HG02885 (cell line): ENCODE data around the gene UXS1.

Experiments used
- ATAC-seq: cut with Tn5 transposase; IDR thresholded peaks from one replicate; pipeline ENCODE4 v1.9.1; 2021; ENCODE audit warnings: mild to moderate bottlenecking; ENCODE audit not compliant: unreplicated experiment, poor library complexity

UXS1 gene

GRCh38 chr2:106161938-106162820, 31.9 kb downstream of the UXS1 start:
- no peak for ATAC-seq

GRCh38 chr2:106161341-106161740, 32.8 kb downstream of the UXS1 start:
- no peak for ATAC-seq

- no peak for ATAC-seq
These were observed 33.3 kb downstream of the UXS1 start for GRCh38 chr2:106160786-106161261.

GRCh38 chr2:106159866-106160785, 34.0 kb downstream of the UXS1 start:
- ATAC-seq, result no peak

GRCh38 chr2:106158871-106159270, 35.2 kb downstream of the UXS1 start:
- ATAC-seq, result no peak

GRCh38 chr2:106158131-106158530, 36.0 kb downstream of the UXS1 start:
- ATAC-seq, result no peak

- no peak for ATAC-seq
These were observed 36.7 kb downstream of the UXS1 start for GRCh38 chr2:106157416-106157815.

- ATAC-seq, result no peak
These were observed 37.5 kb downstream of the UXS1 start for GRCh38 chr2:106156305-106157296.

GRCh38 chr2:106153781-106154180, 40.3 kb downstream of the UXS1 start:
- no peak for ATAC-seq

- peak; percentile 74 for ATAC-seq
These were observed 46.4 kb downstream of the UXS1 start for GRCh38 chr2:106147665-106148064.

GRCh38 chr2:106147159-106147558, 46.9 kb downstream of the UXS1 start:
- peak; percentile 20 for ATAC-seq

- peak; percentile 26 for ATAC-seq
These were observed 49.3 kb downstream of the UXS1 start for GRCh38 chr2:106144621-106145331.

- ATAC-seq, result no peak
These were observed 50.4 kb downstream of the UXS1 start for GRCh38 chr2:106143495-106144215.

- no peak for ATAC-seq
These were observed 51.4 kb downstream of the UXS1 start for GRCh38 chr2:106142683-106143082.

GRCh38 chr2:106140913-106141312, 53.2 kb downstream of the UXS1 start:
- ATAC-seq, result no peak

- ATAC-seq, result no peak
These were observed 54.0 kb downstream of the UXS1 start for GRCh38 chr2:106140113-106140512.

- ATAC-seq, result no peak
These were observed 54.7 kb downstream of the UXS1 start for GRCh38 chr2:106139238-106139935.
